Epithelial cell of proximal tubule (primary cell): ENCODE data around the gene SPATC1L. TPM values are rescaled to one million over a fixed set of nuclear protein-coding genes. Genes with fewer than 3 reads are reported as not detected.
"Not testable (repeated sequence)": the region's sequence is repeated elsewhere in the genome, so short reads cannot be mapped to it uniquely, and the experiment has no call there.

ENCODE experiments used
- DNase-seq: peaks from one replicate; pipeline ENCODE4 v3.0.0-alpha.2; 2011; ENCODE audit warnings: low read depth
- H3K4me3 ChIP-seq: 2 replicates; pipeline ENCODE4 v1.5.1; 2011; ENCODE audit warnings: low read depth, mild to moderate bottlenecking, low read length
- CTCF ChIP-seq: conservative IDR thresholded peaks from 2 replicates; pipeline ENCODE4 v1.5.1; 2012; ENCODE audit warnings: low read depth, mild to moderate bottlenecking, low read length
- total RNA-seq: library from RNA; depleted of rRNA; stranded (reverse); fragments of >200 nt; gene quantifications from 2 replicates; pipeline ENCODE4 v1.2.3, GENCODE V29; 2015

Gene SPATC1L
- total RNA-seq, 1 donor from 2014 or later = 22.0 TPM

DNA sequence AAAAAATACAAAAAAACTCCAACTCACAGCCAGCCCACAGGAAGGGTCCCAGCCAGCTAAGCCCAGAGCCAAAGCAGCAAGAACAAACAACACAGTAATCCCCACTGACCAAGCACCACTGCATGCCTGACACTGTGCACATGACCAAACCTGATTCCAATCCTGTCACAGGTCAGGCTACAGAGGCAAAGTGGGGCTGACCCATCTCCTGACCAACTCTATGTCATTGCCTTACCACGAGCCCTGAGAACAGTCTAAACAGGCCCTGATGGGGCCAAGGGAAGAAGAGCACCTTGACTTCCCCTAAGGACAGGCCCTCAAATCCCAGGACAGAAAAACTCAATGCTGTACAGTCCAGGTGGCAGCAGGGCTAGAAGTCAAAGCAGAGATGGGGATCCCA, 41.9 kb upstream of the SPATC1L start:
- TF ChIP-seq CTCF = no peak
- no peak overlapping the region for H3K4me3 ChIP-seq
- DNase-seq = no peak

DNA sequence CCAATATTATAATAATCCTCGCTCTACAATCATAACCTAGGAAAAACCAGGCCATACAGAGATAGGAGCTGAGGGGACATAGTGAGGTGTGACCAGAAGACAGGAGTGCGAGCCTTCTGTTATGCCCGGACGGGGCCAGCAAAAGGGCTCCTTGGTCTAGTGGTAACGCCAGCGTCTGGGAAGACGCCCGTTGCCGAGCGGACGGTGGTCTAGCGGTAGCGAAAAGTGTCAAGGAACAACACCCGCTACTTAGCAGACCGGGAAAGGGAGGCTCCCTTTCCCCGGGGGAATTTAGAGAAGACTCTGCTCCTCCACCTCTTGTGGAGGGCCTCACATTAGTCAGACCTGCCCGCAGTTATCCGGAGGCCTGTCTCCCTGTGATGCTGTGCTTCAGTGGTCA, 39.4 kb upstream of the SPATC1L start:
- not testable (repeated sequence) for H3K4me3 ChIP-seq, DNase-seq

- no peak for TF ChIP-seq CTCF
- no peak for DNase-seq
- H3K4me3 ChIP-seq = no peak overlapping the region
Observed at GRCh38 chr21:46223217-46223616, 39.0 kb upstream of the SPATC1L start.

DNA sequence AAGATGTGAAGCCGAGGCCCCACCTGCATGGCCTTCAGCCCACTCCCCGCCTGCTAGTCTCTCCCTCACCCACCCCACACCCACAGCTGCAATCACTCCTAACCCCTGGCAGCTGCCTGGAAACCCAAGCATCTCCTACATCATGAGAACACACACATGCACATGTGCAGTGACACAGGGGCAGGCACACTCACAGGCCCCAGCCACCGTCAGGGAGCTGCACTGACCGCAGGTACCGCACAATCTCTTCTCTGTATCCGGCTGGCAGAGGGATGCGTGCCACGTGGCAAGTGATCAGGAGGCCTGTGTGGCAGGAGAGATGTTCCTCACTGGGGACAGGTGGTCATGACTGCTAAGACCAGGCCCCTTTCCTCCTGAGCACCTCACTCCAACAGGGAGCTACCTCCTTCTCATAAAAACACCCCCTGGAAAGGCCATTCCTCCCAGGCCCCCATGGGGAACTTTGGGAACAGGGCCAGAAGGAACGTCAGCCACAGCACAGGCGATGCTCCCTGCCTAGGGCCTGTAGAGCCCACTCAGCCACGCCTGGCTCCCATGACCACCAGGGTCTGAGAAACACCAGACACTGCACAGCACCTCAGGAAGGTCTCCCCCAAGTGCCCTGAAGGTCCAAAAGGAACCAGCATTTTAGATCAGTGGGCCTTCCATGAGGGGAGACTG, 38.3 kb upstream of the SPATC1L start:
- H3K4me3 ChIP-seq = no peak overlapping the region
- no peak for TF ChIP-seq CTCF
- DNase-seq = no peak

DNA sequence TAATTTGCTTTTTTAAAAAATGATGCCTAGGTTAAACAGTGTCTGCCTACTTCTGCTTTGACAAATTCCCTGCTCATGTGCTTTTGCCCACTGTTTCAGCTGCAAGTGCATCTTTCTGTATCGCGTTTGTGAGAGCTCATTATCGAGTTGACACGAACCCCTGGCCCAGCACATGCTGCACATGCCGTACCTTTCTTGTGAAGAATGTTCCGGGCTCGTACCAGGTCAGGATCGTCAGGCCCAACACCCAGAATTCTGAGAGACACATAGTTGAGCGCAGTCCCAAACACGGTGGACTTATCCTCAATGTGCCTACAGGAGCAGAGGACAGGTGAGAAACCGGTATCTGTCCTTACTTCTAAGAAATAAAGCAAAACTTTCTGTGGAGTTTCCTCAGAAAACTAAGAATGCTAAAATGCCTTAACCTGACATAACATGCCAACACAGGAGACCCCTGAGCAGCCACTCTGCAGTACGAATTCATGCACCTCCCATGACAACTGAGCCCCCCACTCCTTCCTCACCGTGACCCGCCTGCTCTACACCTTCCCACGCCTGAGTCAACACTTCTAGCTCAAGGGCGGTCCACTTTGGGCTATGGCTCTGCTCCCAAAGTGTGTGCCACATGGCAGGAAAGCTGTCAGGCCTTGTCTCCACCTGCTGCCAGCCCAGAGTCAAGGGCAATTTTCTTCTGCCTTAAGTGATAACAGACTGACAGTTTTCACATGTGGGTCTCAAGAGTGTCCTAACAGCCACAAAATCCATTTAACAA, 37.6 kb upstream of the SPATC1L start:
- H3K4me3 ChIP-seq = no peak overlapping the region
- DNase-seq = no peak
- no peak for TF ChIP-seq CTCF

- no peak for DNase-seq
- no peak for TF ChIP-seq CTCF
- H3K4me3 ChIP-seq = no peak overlapping the region
Observed at GRCh38 chr21:46220847-46221246, 36.6 kb upstream of the SPATC1L start.

DNA sequence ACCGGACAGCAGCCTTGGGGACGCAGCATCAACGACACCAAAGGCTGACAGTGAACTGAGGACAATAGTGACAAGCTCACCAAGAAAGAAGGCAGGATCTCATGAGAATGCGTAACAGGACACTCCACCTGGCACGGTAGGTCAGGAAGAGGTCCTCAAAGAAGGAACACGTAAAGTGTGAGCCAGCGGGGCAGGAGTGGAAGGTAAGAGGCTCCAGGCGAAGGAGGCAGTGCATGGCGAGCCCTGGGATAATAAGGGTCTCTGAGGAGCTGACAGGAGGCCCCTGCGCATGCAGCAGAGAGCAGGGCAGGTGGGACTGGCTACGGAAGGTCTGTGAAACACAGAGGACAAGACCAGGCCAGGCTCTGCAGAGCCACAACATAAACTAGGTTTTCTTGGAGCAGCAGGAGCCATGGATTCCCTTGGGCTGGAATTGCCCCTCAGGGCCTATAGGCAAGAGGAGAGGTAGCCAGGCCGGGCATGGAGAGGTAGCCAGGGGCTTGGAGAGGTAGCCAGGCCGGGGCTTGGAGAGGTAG, 36.1 kb upstream of the SPATC1L start:
- no peak for TF ChIP-seq CTCF
- H3K4me3 ChIP-seq = no peak overlapping the region
- no peak for DNase-seq
